ENCODE data around the gene SLIT3.
A peak's percentile ranks its signal among the peaks of the same experiment; 100 is the strongest.

Gene SLIT3

GRCh38 chr5:168898247-168898911 lies 402.6 kb downstream of the SLIT3 start (continued):
- peak; percentile 66 for TF ChIP-seq KLF17 (tag by site-specific recombination; IDR thresholded peaks at IDR 0.05)
- TF ChIP-seq ZNF184 (tag by site-specific recombination; IDR thresholded peaks at IDR 0.05): no peak
- no peak for TF ChIP-seq ELK4 (IDR thresholded peaks at IDR 0.05; ENCODE audit: borderline replicate concordance, low read depth, low read length)
- TF ChIP-seq ZNF692 (tag by site-specific recombination; IDR thresholded peaks at IDR 0.05): peak; percentile 83
- 0 out of 2 replicates have a peak, but pooled peaks have one; percentile 41 for TF ChIP-seq ZNF221 (tag by site-specific recombination; IDR thresholded peaks at IDR 0.05; ENCODE audit: borderline replicate concordance)
- no peak for TF ChIP-seq ZBTB21 (tag by site-specific recombination; IDR thresholded peaks at IDR 0.05)
- no peak for TF ChIP-seq ZNF48 (tag by site-specific recombination; IDR thresholded peaks at IDR 0.05)
- 0 out of 2 replicates have a peak, but pooled peaks have one; percentile 19 for TF ChIP-seq KLF9 (tag by site-specific recombination; IDR thresholded peaks at IDR 0.05; ENCODE audit: low read depth)
- no peak for TF ChIP-seq ZBTB49 (tag by site-specific recombination; IDR thresholded peaks at IDR 0.05; ENCODE audit: low read depth)
- no peak for TF ChIP-seq ZNF837 (tag by site-specific recombination; IDR thresholded peaks at IDR 0.05)
- peak; percentile 98 for TF ChIP-seq ZNF843 (tag by site-specific recombination; IDR thresholded peaks at IDR 0.05)
- TF ChIP-seq YY1 (tag by site-specific recombination; IDR thresholded peaks at IDR 0.05): peak; percentile 37; the same call in 1 of the 2 replicates
- TF ChIP-seq EGR2 (tag by site-specific recombination; IDR thresholded peaks at IDR 0.05; ENCODE audit: low read depth): 0 out of 2 replicates have a peak, but pooled peaks have one; percentile 19
- peak; percentile 50; the same call in 1 of the 2 replicates for TF ChIP-seq GLI2 (tag by site-specific recombination; IDR thresholded peaks at IDR 0.05; ENCODE audit: borderline replicate concordance, low read depth)
- 0 out of 2 replicates have a peak, but pooled peaks have one; percentile 57 for TF ChIP-seq ZNF391 (tag by site-specific recombination; IDR thresholded peaks at IDR 0.05; ENCODE audit: borderline replicate concordance, low read depth)
- TF ChIP-seq ZNF121 (tag by site-specific recombination; IDR thresholded peaks at IDR 0.05): peak; percentile 34; the same call in 1 of the 2 replicates
- TF ChIP-seq ZFHX2 (tag by site-specific recombination; conservative IDR thresholded peaks at IDR 0.05): peak; percentile 59
- no peak for TF ChIP-seq ZNF621 (tag by site-specific recombination; IDR thresholded peaks at IDR 0.05)
- TF ChIP-seq ZNF629 (tag by site-specific recombination; IDR thresholded peaks at IDR 0.05): peak; percentile 56
- peak; percentile 96 for TF ChIP-seq FEZF1 (tag by site-specific recombination; IDR thresholded peaks at IDR 0.05)
- TF ChIP-seq PRDM6 (tag by site-specific recombination; IDR thresholded peaks at IDR 0.05): peak; percentile 98
- TF ChIP-seq KLF1 (tag by site-specific recombination; IDR thresholded peaks at IDR 0.05): peak; percentile 87
- TF ChIP-seq ZFP69B (tag by site-specific recombination; IDR thresholded peaks at IDR 0.05): peak; percentile 56; the same call in 1 of the 2 replicates
- peak; percentile 97 for TF ChIP-seq WT1 (tag by site-specific recombination; IDR thresholded peaks at IDR 0.05)
- peak; percentile 82 for TF ChIP-seq ZNF501 (tag by site-specific recombination; IDR thresholded peaks at IDR 0.05)
- peak; percentile 77 for TF ChIP-seq ZNF362 (tag by site-specific recombination; IDR thresholded peaks at IDR 0.05)
- peak; percentile 46; the same call in 1 of the 2 replicates for TF ChIP-seq ZNF366 (tag by site-specific recombination; conservative IDR thresholded peaks at IDR 0.05)
- peak; percentile 56; the same call in 1 of the 2 replicates for TF ChIP-seq ZNF324 (tag by site-specific recombination; IDR thresholded peaks at IDR 0.05)
- TF ChIP-seq KLF8 (tag by site-specific recombination; IDR thresholded peaks at IDR 0.05): peak; percentile 65; the same call in 1 of the 2 replicates
- 0 out of 2 replicates have a peak, but pooled peaks have one; percentile 17 for TF ChIP-seq ZNF341 (tag by site-specific recombination; IDR thresholded peaks at IDR 0.05; ENCODE audit: low read depth)
